Right lung (tissue), 5 donors: Measurements from ENCODE around the gene SIGLEC8. TPM values are rescaled to one million over a fixed set of nuclear protein-coding genes. Genes with fewer than 3 reads are reported as not detected.
A peak's percentile ranks its signal among the peaks of the same experiment; 100 is the strongest.
"Not testable (repeated sequence)": the region's sequence is repeated elsewhere in the genome, so short reads cannot be mapped to it uniquely, and the experiment has no call there.

Source experiments
- DNase-seq, 2 donors: peaks; one replicate each; pipeline ENCODE4 v3.0.0-alpha.2; 2013
- polyA plus RNA-seq, 5 donors: library from polyadenylated mRNA; unstranded; fragments of 120-200 nt; gene quantifications; one replicate each; pipeline versions ENCODE4 v1.2.1 to v1.2.3, GENCODE V29; 2013; ENCODE audit warnings: inconsistent platforms in 1 of 5, low replicate concordance in 1 of 5; ENCODE audit not compliant: insufficient read length in 5 of 5, insufficient read depth in 1 of 5

Gene SIGLEC8
- polyA plus RNA-seq, 5 donors, result 0.05 to 0.06 TPM; not detected in 3

- peak; percentile 28 to 45 for DNase-seq
These were observed 14.9 kb upstream of the SIGLEC8 start for GRCh38 chr19:51473009-51473707.

DNA sequence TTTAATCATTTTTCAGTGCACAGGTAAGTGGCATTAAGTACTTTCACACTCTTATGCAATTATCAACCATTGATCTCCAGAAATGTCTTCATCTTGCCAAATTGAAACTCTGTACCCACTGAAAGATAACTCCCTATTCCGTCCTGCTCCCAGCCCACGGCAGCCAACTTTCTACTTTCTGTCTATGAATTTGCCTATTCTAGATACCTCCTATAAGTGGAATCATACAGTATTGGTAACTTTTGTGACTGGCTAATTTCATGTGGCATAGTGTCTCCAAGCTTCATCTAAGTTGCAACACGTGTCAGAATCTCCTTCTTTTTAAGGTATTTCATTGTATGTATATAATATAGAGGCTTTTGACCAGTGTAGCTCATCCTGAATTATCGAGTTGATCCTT lies 14.4 kb upstream of the SIGLEC8 start:
- DNase-seq, result no peak

GRCh38 chr19:51471527-51471926 lies 13.3 kb upstream of the SIGLEC8 start:
- no peak for DNase-seq

DNA sequence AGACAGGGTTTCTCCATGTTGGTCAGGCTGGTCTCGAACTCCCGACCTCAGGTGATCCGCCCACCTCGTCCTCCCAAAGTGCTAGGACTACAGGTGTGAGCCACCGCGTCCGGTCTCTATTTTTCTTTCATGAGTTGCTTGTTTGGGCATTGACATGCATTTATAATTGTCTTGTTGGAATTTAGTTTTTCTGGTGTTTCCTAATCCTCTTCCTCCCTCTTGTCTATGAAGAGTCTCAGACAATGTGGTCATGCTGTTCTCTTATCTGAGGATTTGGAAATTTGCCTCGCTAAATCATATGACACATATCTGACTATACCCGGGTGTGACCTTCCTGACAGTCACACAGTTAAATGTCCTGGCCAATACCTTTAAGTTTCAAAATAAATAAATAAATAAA lies 12.7 kb upstream of the SIGLEC8 start:
- no peak for DNase-seq

DNA sequence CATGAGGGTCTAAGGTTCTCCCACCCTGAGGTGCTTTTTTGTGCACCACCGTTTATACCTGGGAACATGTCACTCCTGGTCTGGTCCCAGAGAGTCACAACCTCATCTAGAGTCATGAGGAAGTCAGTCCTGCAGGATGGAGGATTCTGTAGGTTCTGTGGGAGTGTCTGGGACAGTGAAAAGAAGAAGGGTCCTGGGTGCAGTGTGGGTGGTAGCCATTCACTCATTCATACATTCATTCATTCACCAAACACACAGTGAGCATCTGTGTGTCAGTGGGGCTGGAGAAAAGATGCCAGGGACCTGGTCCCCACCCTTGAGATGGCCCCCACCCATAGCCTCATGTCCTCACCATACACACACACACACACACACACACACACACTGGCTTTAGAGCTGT lies 11.4 kb upstream of the SIGLEC8 start:
- DNase-seq, result no peak

DNA sequence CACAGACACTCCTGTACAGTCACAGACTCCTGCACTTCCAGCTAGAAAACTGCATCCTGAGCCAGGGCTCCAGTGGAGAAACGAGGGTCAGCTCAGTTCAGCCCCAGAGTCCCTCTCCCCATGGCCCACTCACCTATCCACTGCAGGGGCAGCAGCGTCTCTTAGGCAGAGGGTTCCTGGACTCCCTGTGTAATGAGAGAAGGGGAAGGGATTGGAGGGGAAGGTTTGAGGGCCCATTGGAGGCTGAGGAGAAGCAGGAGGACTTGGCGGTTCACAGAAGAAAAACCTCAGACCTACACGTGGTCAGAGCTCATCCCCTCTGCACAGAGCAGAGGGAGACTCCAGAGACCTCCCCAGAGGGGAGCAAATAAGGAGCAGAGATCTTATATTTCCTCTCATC lies 10.9 kb upstream of the SIGLEC8 start:
- DNase-seq, result no peak

DNA sequence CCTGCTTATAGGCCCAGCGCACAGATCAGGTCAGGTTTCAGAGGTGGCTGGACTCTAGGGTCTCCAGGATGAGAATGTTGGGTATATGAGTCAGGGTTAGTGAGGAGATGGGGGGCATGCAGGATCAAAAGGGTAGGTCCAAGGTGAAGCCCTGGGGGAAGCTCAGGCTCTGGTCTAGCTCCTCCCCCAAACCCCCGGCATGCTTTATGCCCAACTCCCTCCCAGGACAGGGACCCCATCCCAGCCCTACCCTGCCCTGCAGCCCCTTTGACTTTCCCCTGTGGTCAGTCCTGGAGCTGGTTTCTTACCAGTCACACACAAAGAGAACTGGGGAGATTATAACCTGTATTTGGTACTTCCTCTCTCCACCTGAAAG lies 10.3 kb upstream of the SIGLEC8 start:
- no peak for DNase-seq

DNA sequence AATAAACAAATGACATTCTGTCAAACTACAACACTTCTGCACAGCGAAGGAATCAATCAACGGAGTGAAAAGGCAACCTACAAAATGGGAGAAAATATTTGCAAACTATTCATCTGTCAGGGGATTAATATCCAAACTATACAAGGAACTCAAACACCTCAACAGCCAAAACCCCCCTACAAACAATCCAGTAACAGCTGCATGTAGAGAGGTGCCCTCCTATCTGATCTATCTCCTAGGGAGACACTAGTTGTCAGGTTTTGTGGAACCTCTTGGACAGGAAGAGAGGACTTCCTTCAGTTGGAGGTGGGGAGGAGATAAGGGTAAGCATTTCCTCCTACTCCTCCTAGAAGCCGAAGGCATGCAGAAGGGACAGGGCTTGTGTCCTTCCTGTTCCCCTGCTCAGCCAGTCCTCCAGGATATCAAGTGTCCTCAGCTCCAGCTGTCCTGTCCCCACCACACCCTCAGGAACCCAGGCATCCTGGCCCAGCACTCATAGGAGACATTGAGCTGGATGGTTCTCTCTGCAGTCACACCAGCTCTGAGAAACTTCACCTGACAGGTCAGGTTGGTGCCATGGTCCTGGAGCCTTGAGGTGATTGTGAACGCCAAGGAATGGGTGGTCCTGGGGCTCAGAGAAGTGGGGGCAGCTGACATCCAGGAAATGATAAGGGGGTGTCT lies 9.8 kb upstream of the SIGLEC8 start:
- no peak for DNase-seq

GRCh38 chr19:51466723-51467122 lies 8.5 kb upstream of the SIGLEC8 start:
- no peak for DNase-seq

GRCh38 chr19:51463976-51464581 lies 5.8 kb upstream of the SIGLEC8 start:
- not testable (repeated sequence) for DNase-seq

DNA sequence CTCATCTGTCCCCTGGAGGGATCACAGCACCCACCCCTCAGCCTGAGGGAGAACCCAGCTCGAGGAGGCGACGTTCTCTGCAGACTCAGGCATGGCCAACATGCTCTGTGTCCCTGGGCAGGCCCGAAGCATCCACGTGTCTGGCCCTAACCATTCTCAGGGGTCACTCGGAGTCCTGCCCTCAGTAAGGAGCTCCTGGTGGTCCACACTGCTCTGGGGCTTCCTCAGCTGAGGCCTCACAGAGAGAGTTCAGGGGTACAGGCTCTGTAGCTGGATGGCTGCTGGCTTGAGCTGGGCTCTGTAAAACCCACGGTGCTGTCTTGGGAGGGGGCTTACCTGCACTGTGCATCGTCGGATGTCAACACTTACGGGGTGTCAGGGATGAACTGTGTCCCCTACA lies 4.4 kb upstream of the SIGLEC8 start:
- DNase-seq, result no peak

GRCh38 chr19:51462276-51462675 lies 4.0 kb upstream of the SIGLEC8 start:
- DNase-seq, result no peak

GRCh38 chr19:51461723-51462161 lies 3.5 kb upstream of the SIGLEC8 start:
- no peak for DNase-seq

DNA sequence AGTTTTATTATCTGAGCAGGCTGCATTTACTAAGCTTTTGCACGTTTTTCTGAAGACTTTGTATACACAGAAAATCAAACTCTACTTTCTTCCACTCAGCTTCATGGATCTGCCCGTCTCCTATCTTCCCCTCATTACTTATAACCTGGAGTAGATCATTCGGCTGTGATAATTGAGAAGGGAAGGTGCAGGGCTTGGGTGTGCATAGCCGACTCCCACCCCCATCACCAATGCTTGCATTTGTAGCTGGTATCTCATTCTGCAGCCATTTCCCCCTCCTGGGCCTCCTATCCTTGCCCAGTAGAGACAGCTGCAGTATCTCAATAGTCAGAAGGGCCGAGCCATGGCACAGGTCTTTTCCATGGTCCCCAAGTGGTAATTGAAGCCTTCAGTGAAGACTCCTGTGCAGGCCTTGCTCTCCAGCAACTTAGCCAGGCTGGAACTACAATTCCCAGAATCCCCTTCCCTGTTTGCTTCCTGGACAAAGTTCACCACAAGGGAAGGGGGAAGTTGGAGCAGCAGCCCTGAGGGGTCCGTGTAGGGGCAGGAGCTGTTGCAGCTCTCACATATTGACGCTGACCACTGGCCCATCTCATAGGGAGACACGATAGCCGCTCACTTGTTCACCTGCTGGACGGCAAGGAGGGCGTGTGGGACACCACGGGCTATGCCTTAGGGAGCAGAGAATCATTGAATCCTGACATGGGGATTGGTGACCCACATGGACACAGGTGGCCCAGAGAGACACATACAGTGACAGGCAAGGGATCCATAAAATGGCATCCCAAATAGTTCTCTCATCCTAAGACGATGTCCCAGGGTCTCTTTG lies 2.1 kb upstream of the SIGLEC8 start:
- no peak for DNase-seq

GRCh38 chr19:51458899-51459505 lies 748 bp upstream of the SIGLEC8 start:
- no peak for DNase-seq

DNA sequence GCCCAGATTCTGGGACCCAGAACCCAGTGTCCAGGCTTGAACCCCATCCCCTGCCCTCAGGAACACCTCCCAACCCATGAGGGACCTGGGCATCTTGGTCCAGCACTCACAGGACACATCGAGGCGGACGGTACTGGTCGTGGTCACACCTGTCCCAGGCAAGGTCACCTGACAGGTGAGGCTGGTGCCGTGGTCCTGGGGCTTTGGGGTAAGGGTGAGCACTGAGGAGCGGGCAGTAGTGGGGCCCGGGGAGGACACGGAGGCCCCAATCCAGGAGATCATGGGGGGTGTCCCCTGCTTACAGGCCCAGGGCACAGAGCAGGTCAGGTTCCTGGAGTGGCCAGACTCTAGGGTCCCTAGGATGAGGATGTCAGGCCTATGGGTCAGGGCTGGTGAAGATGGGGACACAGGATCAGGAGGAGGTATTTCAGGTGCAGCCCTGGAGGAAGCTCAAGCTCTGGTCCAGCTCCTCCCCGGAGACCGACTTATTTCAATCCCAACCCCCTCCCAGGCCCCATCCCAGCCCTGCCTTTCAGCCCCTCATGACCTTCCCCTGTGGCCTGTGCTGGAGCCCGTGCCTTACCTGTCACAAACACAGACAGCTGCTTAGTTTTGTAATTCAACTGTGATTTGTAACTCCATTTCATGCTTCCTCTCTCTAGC lies 772 bp downstream of the SIGLEC8 start:
- DNase-seq, result no peak

GRCh38 chr19:51456541-51457290 lies 1.5 kb downstream of the SIGLEC8 start:
- no peak for DNase-seq

DNA sequence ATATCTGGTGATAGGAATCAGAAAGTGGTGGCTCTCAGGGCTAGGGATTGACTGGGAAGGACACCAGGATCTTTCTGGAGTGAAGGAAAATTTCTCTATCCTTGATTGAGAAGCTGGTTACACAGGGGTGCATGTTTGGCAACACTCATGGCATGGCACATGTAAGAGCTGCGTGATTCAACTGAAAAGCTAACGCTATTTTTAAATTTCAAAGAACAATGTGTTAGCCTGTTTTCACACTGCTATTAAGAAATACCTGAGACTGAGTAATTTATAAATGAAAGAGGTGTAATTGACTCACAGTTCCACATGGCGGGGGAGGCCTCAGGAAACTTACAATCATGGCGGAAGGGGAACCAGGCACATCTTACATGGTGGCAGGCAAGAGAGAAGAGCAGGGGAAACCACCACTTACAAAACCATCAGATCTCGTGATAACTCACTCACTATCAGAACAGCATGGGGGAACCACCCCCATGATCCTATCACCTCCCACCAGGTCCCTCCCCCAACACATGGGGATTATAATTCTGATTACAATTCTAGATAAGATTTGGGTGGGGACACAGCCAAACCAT lies 7.4 kb downstream of the SIGLEC8 start:
- no peak for DNase-seq

- DNase-seq, result no peak
These were observed 9.7 kb downstream of the SIGLEC8 start for GRCh38 chr19:51448411-51449016.

- DNase-seq, result no peak
These were observed 10.2 kb downstream of the SIGLEC8 start for GRCh38 chr19:51448011-51448410.
